ENCODE measurements around the gene CAMK2A.

The CAMK2A gene

GRCh38 chr5:150320044-150320613 is 30.6 kb upstream of the CAMK2A start:
- no peak overlapping the region for H3K27ac ChIP-seq

DNA sequence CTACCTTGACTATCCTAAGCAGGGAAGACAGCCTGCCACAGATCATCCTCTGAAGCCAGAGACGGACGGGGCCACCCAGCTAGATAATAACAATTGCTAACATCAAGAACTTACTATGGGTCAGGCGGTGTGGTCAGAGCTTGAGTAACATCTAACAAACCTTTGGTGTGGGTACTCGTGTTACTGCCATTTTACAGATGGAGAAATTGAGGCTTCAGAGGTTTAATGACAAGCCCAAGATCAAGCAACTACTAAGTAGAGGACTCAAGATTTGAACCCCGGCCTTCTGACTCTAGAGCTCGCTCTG is 29.9 kb upstream of the CAMK2A start:
- TF ChIP-seq, protein P1, sequence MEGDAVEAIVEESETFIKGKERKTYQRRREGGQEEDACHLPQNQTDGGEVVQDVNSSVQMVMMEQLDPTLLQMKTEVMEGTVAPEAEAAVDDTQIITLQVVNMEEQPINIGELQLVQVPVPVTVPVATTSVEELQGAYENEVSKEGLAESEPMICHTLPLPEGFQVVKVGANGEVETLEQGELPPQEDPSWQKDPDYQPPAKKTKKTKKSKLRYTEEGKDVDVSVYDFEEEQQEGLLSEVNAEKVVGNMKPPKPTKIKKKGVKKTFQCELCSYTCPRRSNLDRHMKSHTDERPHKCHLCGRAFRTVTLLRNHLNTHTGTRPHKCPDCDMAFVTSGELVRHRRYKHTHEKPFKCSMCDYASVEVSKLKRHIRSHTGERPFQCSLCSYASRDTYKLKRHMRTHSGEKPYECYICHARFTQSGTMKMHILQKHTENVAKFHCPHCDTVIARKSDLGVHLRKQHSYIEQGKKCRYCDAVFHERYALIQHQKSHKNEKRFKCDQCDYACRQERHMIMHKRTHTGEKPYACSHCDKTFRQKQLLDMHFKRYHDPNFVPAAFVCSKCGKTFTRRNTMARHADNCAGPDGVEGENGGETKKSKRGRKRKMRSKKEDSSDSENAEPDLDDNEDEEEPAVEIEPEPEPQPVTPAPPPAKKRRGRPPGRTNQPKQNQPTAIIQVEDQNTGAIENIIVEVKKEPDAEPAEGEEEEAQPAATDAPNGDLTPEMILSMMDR (IDR thresholded peaks at IDR 0.05) = no peak
- TF ChIP-seq ZFX (IDR thresholded peaks at IDR 0.05; ENCODE audit: borderline replicate concordance) = no peak
- no peak overlapping the region for H3K27ac ChIP-seq

More at GRCh38 chr5:150320044-150320613, 30.6 kb upstream of the CAMK2A start:
- no peak for TF ChIP-seq ZFX (IDR thresholded peaks at IDR 0.05; ENCODE audit: borderline replicate concordance)
- TF ChIP-seq, protein P1 (IDR thresholded peaks at IDR 0.05) = no peak

- TF ChIP-seq ZFX (IDR thresholded peaks at IDR 0.05; ENCODE audit: borderline replicate concordance) = no peak
- TF ChIP-seq, protein P1 (IDR thresholded peaks at IDR 0.05) = no peak
- H3K27ac ChIP-seq = no peak overlapping the region
These were observed 29.3 kb upstream of the CAMK2A start for GRCh38 chr5:150318613-150319483.

DNA sequence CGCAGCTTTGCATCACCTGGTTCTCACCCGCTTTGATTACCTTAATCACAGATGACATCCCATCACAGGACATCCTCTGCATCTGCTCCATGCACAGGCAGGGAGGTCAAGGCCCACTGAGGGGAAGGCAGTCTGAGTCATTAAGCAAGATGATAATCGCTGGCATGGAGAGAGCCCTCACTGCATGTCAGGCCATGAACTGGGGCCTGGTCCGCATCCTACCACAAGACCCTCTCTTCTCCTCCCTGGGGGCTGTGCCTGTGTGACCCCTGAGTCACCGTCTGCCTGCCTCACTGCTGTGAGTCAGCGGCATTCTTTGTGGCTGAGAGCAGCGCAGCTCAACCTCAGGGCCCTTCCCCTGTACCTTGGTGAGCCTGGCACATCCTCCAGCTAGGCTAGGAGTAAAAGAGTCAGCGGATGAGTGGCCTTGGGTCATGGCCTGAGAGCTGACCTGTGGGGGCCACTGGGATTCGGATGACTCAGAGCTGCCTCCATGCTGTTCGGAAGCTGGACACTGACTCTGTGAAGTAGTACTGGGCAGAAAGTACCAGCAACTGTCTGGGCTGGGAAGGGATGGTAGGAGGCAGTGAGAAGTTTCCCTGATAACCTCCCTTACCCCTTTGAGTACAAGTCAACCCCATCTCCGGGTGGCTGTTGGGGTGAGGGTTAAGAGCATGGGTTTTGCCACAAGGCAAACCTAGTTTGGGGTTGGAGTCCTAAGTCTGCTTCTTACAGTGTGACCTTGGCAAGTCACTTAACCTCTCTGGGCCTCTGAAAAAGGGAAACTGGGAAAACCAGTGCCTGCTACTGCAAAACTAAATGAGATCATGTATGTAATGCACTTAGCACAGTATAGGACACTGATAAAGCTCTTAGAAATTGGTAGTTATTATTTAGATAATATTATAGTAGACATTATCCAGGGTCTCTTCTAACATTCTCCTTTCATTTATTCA is 27.8 kb upstream of the CAMK2A start:
- no peak overlapping the region for H3K27ac ChIP-seq
- TF ChIP-seq, protein P1 (IDR thresholded peaks at IDR 0.05) = no peak
- no peak for TF ChIP-seq ZFX (IDR thresholded peaks at IDR 0.05; ENCODE audit: borderline replicate concordance)

GRCh38 chr5:150316320-150316719 is 26.7 kb upstream of the CAMK2A start:
- no peak overlapping the region for H3K27ac ChIP-seq
- TF ChIP-seq ZFX (IDR thresholded peaks at IDR 0.05; ENCODE audit: borderline replicate concordance) = no peak
- TF ChIP-seq, protein P1 (IDR thresholded peaks at IDR 0.05) = no peak

- no peak overlapping the region for H3K27ac ChIP-seq
- TF ChIP-seq, protein P1 (IDR thresholded peaks at IDR 0.05) = no peak
- TF ChIP-seq ZFX (IDR thresholded peaks at IDR 0.05; ENCODE audit: borderline replicate concordance) = no peak
These were observed 25.7 kb upstream of the CAMK2A start for GRCh38 chr5:150315245-150315644.
